Pulmonary artery endothelial cell (primary cell): ENCODE results near the gene RNASE11. TPM values are rescaled to one million over a fixed set of nuclear protein-coding genes. Genes with fewer than 3 reads are reported as not detected.
"Not testable (repeated sequence)": the region's sequence is repeated elsewhere in the genome, so short reads cannot be mapped to it uniquely, and the experiment has no call there.

Experiments used
- DNase-seq: peaks from one replicate; pipeline ENCODE4 v3.0.0-alpha.2; 2011; ENCODE audit warnings: low read depth, low spot score
- total RNA-seq: library from RNA; depleted of rRNA; stranded (reverse); fragments of >200 nt; gene quantifications from 2 replicates; pipeline ENCODE4 v1.2.3, GENCODE V29; 2014

Gene RNASE11
- total RNA-seq, 1 donor from 2014 or later, result not detected

GRCh38 chr14:20614038-20614840 is 26.4 kb upstream of the RNASE11 start:
- DNase-seq, result no peak

GRCh38 chr14:20613094-20614037 is 25.6 kb upstream of the RNASE11 start:
- DNase-seq, result peak; percentile 85

GRCh38 chr14:20612403-20612802 is 24.6 kb upstream of the RNASE11 start:
- no peak for DNase-seq

- DNase-seq, result no peak
Observed at GRCh38 chr14:20611277-20611676, 23.5 kb upstream of the RNASE11 start.

GRCh38 chr14:20610002-20610765 is 22.4 kb upstream of the RNASE11 start:
- no peak for DNase-seq

- DNase-seq, result peak; percentile 53
Observed at GRCh38 chr14:20609215-20610001, 21.6 kb upstream of the RNASE11 start.

GRCh38 chr14:20608383-20609110 is 20.7 kb upstream of the RNASE11 start:
- DNase-seq, result no peak

- DNase-seq, result no peak
Observed at GRCh38 chr14:20607617-20608016, 19.8 kb upstream of the RNASE11 start.

- DNase-seq, result no peak
Observed at GRCh38 chr14:20606902-20607242, 19.1 kb upstream of the RNASE11 start.

GRCh38 chr14:20606190-20606901 is 18.5 kb upstream of the RNASE11 start:
- no peak for DNase-seq

- no peak for DNase-seq
Observed at GRCh38 chr14:20603813-20604690, 16.3 kb upstream of the RNASE11 start.

- DNase-seq, result no peak
Observed at GRCh38 chr14:20602583-20602982, 14.8 kb upstream of the RNASE11 start.

GRCh38 chr14:20601522-20601921 is 13.7 kb upstream of the RNASE11 start:
- no peak for DNase-seq

- no peak for DNase-seq
Observed at GRCh38 chr14:20597108-20597507, 9.3 kb upstream of the RNASE11 start.

GRCh38 chr14:20595726-20596125 is 7.9 kb upstream of the RNASE11 start:
- DNase-seq, result not testable (repeated sequence)

GRCh38 chr14:20592574-20592973 is 4.8 kb upstream of the RNASE11 start:
- no peak for DNase-seq

GRCh38 chr14:20591235-20591634 is 3.4 kb upstream of the RNASE11 start, which contains the start of gene RNASE12:
Gene RNASE12 (minus strand): TSS chr14:20591376. CDS start chr14:20590723, 653 bp downstream.
- no peak for DNase-seq

GRCh38 chr14:20583908-20584307 is 3.9 kb downstream of the RNASE11 start:
- no peak for DNase-seq
